NCI-H146 (cell line): ENCODE data around the gene KIF14.
"Not testable (repeated sequence)": the region's sequence is repeated elsewhere in the genome, so short reads cannot be mapped to it uniquely, and the experiment has no call there.

Experiments
- DNase-seq: peaks from one replicate; lab custom pipeline; 2025; lab: John Stamatoyannopoulos, UW

KIF14 gene

GRCh38 chr1:200634261-200635122 is 13.9 kb upstream of the KIF14 start:
- no peak for DNase-seq

GRCh38 chr1:200631375-200631774 is 10.8 kb upstream of the KIF14 start:
- DNase-seq, result no peak

- not testable (repeated sequence) for DNase-seq
Observed at GRCh38 chr1:200630515-200630899, 10.0 kb upstream of the KIF14 start.

GRCh38 chr1:200629876-200630514 is 9.4 kb upstream of the KIF14 start:
- no peak for DNase-seq

GRCh38 chr1:200628223-200628881 is 7.8 kb upstream of the KIF14 start:
- DNase-seq, result no peak

- no peak for DNase-seq
Observed at GRCh38 chr1:200627575-200628222, 7.1 kb upstream of the KIF14 start.

- no peak for DNase-seq
Observed at GRCh38 chr1:200626853-200627534, 6.4 kb upstream of the KIF14 start.

- no peak for DNase-seq
Observed at GRCh38 chr1:200625381-200625824, 4.9 kb upstream of the KIF14 start.

GRCh38 chr1:200624679-200625335 is 4.3 kb upstream of the KIF14 start:
- no peak for DNase-seq

- DNase-seq, result no peak
Observed at GRCh38 chr1:200619894-200620272, 668 bp downstream of the KIF14 start.

- no peak for DNase-seq
Observed at GRCh38 chr1:200610846-200611245, 9.7 kb downstream of the KIF14 start.

GRCh38 chr1:200602632-200603031 is 17.9 kb downstream of the KIF14 start:
- no peak for DNase-seq

GRCh38 chr1:200590001-200590400 is 30.6 kb downstream of the KIF14 start:
- DNase-seq, result no peak

GRCh38 chr1:200588698-200589097 is 31.9 kb downstream of the KIF14 start:
- DNase-seq, result no peak

- no peak for DNase-seq
Observed at GRCh38 chr1:200564319-200564718, 56.2 kb downstream of the KIF14 start.

GRCh38 chr1:200561856-200562214 is 58.7 kb downstream of the KIF14 start:
- no peak for DNase-seq

- peak; percentile 3 for DNase-seq
Observed at GRCh38 chr1:200558866-200559459, 61.6 kb downstream of the KIF14 start.

GRCh38 chr1:200556002-200556401 is 64.5 kb downstream of the KIF14 start:
- DNase-seq, result no peak

- DNase-seq, result not testable (repeated sequence)
Observed at GRCh38 chr1:200552737-200553136, 67.8 kb downstream of the KIF14 start.

- DNase-seq, result no peak
Observed at GRCh38 chr1:200550367-200550766, 70.2 kb downstream of the KIF14 start.

- no peak for DNase-seq
Observed at GRCh38 chr1:200547386-200547785, 73.2 kb downstream of the KIF14 start.
